GM18505 (cell line): ENCODE results near the gene SCGB2A2.

Source experiments
- ATAC-seq: cut with Tn5 transposase; IDR thresholded peaks from one replicate; pipeline ENCODE4 v1.9.1; 2021; ENCODE audit not compliant: unreplicated experiment
- POLR2A ChIP-seq: IDR thresholded peaks from 4 replicates; pipeline ENCODE4 v1.6.1; 2011; ENCODE audit warnings: borderline replicate concordance; ENCODE audit not compliant: insufficient read depth, insufficient read length; ENCODE audit errors: extremely low read depth

SCGB2A2 gene

GRCh38 chr11:62264004-62264403 lies 6.0 kb upstream of the SCGB2A2 start:
- ATAC-seq: no peak
- TF ChIP-seq POLR2A: no peak

- no peak for ATAC-seq
- TF ChIP-seq POLR2A: no peak
These were observed 3.4 kb upstream of the SCGB2A2 start for GRCh38 chr11:62266558-62266957.

GRCh38 chr11:62267050-62267449 lies 2.9 kb upstream of the SCGB2A2 start:
- no peak for ATAC-seq
- TF ChIP-seq POLR2A: no peak

GRCh38 chr11:62267576-62267975 lies 2.4 kb upstream of the SCGB2A2 start:
- no peak for ATAC-seq
- no peak for TF ChIP-seq POLR2A

- no peak for ATAC-seq
These were observed 3.3 kb downstream of the SCGB2A2 start for GRCh38 chr11:62273284-62273683.

GRCh38 chr11:62273789-62274275 lies 3.9 kb downstream of the SCGB2A2 start:
- ATAC-seq: no peak
- TF ChIP-seq POLR2A: no peak

More at GRCh38 chr11:62273284-62273683, 3.3 kb downstream of the SCGB2A2 start:
- no peak for TF ChIP-seq POLR2A

GRCh38 chr11:62280452-62280851 lies 10.5 kb downstream of the SCGB2A2 start:
- no peak for TF ChIP-seq POLR2A
- no peak for ATAC-seq

- ATAC-seq: no peak
- no peak for TF ChIP-seq POLR2A
These were observed 25.5 kb downstream of the SCGB2A2 start for GRCh38 chr11:62295504-62295903.

- no peak for TF ChIP-seq POLR2A
- ATAC-seq: no peak
These were observed 29.0 kb downstream of the SCGB2A2 start, which contains the start of gene SCGB1D4 for GRCh38 chr11:62298975-62299374. Gene SCGB1D4, minus strand, starts transcription at chr11:62299075. Its CDS starts 65 bp downstream, at chr11:62299010.

GRCh38 chr11:62306227-62306626 lies 36.3 kb downstream of the SCGB2A2 start:
- TF ChIP-seq POLR2A: no peak
- no peak for ATAC-seq

GRCh38 chr11:62307950-62308349 lies 38.0 kb downstream of the SCGB2A2 start:
- no peak for ATAC-seq
- TF ChIP-seq POLR2A: no peak

- ATAC-seq: no peak
- no peak for TF ChIP-seq POLR2A
These were observed 40.0 kb downstream of the SCGB2A2 start for GRCh38 chr11:62309991-62310390.

GRCh38 chr11:62315431-62315830 lies 45.5 kb downstream of the SCGB2A2 start:
- no peak for TF ChIP-seq POLR2A
- no peak for ATAC-seq

GRCh38 chr11:62322524-62322923 lies 52.6 kb downstream of the SCGB2A2 start:
- no peak for TF ChIP-seq POLR2A
- ATAC-seq: no peak
